Measurements from ENCODE around the gene ANO7.

DNA sequence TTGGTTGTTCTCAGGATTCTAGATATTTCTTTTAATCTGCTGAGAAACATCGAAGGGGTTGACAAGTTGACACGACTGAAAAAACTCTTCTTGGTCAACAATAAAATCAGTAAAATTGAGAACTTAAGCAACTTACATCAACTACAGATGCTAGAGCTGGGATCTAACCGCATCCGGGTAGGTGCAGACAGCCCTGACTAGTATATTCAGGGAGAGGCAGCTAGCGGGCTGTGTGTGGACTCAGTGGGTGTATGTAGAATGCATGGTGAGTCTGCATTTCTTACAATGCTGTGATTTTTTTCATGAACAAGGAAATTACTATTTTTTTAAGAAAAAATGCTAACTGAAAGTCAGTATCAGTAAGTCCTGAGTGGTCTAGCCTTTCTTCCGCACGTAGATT, 28.2 kb upstream of the ANO7 start:
- TF ChIP-seq, protein P1, sequence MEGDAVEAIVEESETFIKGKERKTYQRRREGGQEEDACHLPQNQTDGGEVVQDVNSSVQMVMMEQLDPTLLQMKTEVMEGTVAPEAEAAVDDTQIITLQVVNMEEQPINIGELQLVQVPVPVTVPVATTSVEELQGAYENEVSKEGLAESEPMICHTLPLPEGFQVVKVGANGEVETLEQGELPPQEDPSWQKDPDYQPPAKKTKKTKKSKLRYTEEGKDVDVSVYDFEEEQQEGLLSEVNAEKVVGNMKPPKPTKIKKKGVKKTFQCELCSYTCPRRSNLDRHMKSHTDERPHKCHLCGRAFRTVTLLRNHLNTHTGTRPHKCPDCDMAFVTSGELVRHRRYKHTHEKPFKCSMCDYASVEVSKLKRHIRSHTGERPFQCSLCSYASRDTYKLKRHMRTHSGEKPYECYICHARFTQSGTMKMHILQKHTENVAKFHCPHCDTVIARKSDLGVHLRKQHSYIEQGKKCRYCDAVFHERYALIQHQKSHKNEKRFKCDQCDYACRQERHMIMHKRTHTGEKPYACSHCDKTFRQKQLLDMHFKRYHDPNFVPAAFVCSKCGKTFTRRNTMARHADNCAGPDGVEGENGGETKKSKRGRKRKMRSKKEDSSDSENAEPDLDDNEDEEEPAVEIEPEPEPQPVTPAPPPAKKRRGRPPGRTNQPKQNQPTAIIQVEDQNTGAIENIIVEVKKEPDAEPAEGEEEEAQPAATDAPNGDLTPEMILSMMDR (IDR thresholded peaks at IDR 0.05; ENCODE audit: low read length), result no peak
- no peak for TF ChIP-seq EZH2 (IDR thresholded peaks at IDR 0.05; ENCODE audit: borderline replicate concordance, low read length)
